Caco-2 (cell line): ENCODE results near the gene TMEM259. TPM values are rescaled to one million over a fixed set of nuclear protein-coding genes. Genes with fewer than 3 reads are reported as not detected.

Experiments used
- BruUV-seq: library from RNA; stranded (reverse); fragments of 400-500 nt; replicated peaks from 2 replicates; lab custom pipeline; 2021; lab: Mats Ljungman, UMichigan
- CTCF ChIA-PET: fragments of 300-600 bp; sonication (Branson Sonifier 250); formaldehyde crosslinking; loops from one replicate; lab custom pipeline; 2022; ENCODE audit warnings: antibody characterized with exemption; lab: Charles Lee
- POLR2A ChIA-PET: fragments of 300-600 bp; sonication (Branson Sonifier 250); formaldehyde crosslinking; loops from one replicate; lab custom pipeline; 2022; ENCODE audit warnings: antibody characterized with exemption; lab: Charles Lee
- DNase-seq, 2 experiments: peaks; one replicate each; pipeline versions ENCODE4 v3.0.0 to v3.0.0-alpha.2; 2020 to 2022
- H3K27me3 ChIP-seq: replicated peaks from 2 replicates; pipeline ENCODE4 v1.6.0; 2011; ENCODE audit warnings: low read length; ENCODE audit not compliant: control insufficient read depth, insufficient read depth
- H3K36me3 ChIP-seq: 2 replicates; pipeline ENCODE4 v1.5.1; 2011; ENCODE audit warnings: low read length; ENCODE audit not compliant: control insufficient read depth, insufficient read depth
- H3K4me1 ChIP-seq: fragments of 250-450 bp; sonication (Bioruptor Pico); 2 replicates; pipeline ENCODE4 v1.5.1; 2020; ENCODE audit warnings: mild to moderate bottlenecking
- H3K4me3 ChIP-seq: 2 replicates; pipeline ENCODE4 v1.5.1; 2011; ENCODE audit warnings: low read depth, mild to moderate bottlenecking, control low read depth, low read length
- H3K9me3 ChIP-seq: fragments of 250-450 bp; sonication (Bioruptor Pico); 2 replicates; pipeline ENCODE4 v1.5.1; 2020; ENCODE audit warnings: mild to moderate bottlenecking, moderate library complexity
- H3K27ac Mint-ChIP-seq: one replicate; pipeline ENCODE4 v1.8.0; 2022; ENCODE audit warnings: mixed read lengths; ENCODE audit not compliant: unreplicated experiment
- H3K27me3 Mint-ChIP-seq: one replicate; pipeline ENCODE4 v1.8.0; 2022; ENCODE audit warnings: mixed read lengths; ENCODE audit not compliant: insufficient read depth, unreplicated experiment
- H3K36me3 Mint-ChIP-seq: one replicate; pipeline ENCODE4 v1.8.0; 2022; ENCODE audit warnings: mild to moderate bottlenecking, mixed read lengths; ENCODE audit not compliant: insufficient read depth, unreplicated experiment
- H3K4me1 Mint-ChIP-seq: one replicate; pipeline ENCODE4 v1.8.0; 2022; ENCODE audit warnings: low read depth, mixed read lengths; ENCODE audit not compliant: unreplicated experiment
- H3K4me3 Mint-ChIP-seq: one replicate; pipeline ENCODE4 v1.8.0; 2022; ENCODE audit warnings: mild to moderate bottlenecking, moderate library complexity, mixed read lengths; ENCODE audit not compliant: unreplicated experiment
- H3K9me3 Mint-ChIP-seq: one replicate; pipeline ENCODE4 v1.8.0; 2022; ENCODE audit warnings: mixed read lengths; ENCODE audit not compliant: unreplicated experiment
- intact Hi-C: fragments of 100-400 bp; cut with micrococcal nuclease; formaldehyde crosslinking; loops from one replicate; pipeline ENCODE4 v1.10.0; 2022; ENCODE audit not compliant: unreplicated experiment
- total RNA-seq: library from RNA; stranded (reverse); gene quantifications from 2 replicates; pipeline ENCODE4 v1.2.3, GENCODE V29; 2022
- TF ChIP-seq, protein P1 (sequence below), 2 experiments: fragments of 200-600 bp in 1 of 2; IDR thresholded peaks; 1 replicate in 1 of 2; 2 replicates in 1 of 2; pipeline versions ENCODE4 v1.5.1 to v1.8.0; 2011 to 2022; ENCODE audit warnings: antibody characterized with exemption in 1 of 2, control low read depth in 1 of 2, inconsistent platforms in 1 of 2, low read depth in 1 of 2, low read length in 1 of 2, mild to moderate bottlenecking in 1 of 2, moderate library complexity in 1 of 2; ENCODE audit not compliant: insufficient read depth in 1 of 2, severe bottlenecking in 1 of 2, unreplicated experiment in 1 of 2

Gene TMEM259
- total RNA-seq, 1 experiment from 2014 or later: 148 TPM

DNA sequence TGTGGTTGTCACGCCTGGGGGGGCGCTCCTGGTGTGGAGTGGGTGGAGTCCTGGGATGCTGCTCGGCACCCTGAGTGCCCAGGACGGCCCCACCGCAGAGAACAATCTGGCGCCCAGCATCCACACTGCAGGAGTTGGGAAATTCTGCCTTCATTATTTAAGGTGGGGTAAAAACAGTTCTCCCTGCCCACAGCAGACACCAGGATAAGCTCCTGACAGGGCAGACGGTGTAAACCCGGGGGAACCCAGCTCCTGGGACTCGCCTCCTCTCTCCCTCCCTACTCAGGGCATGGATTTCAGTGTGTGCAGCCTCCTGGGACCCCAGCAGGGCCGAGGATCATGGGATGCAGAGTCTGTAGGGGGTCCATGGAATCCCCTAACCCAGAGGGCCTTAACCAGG, 44.4 kb downstream of the TMEM259 start:
- Mint-ChIP-seq H3K27me3 (no peaks in the 10 kb centered on the region), H3K36me3 (peaks cover 82% of the 10 kb centered on the region), H3K9me3 (no peaks in the 10 kb centered on the region), H3K27ac (no peak overlapping the region), H3K4me3 (no peak overlapping the region), H3K4me1 (peaks cover 8% of the 10 kb centered on the region)
- H3K36me3 ChIP-seq: no peaks in the 10 kb centered on the region; the same call in 1 of the 2 replicates
- ChIA-PET POLR2A (interaction anchor here (0.5 kb wide), 1 partner anchor 21 kb away, joined by 5 read pairs; no protein-coding TSS in a partner anchor), CTCF (no interaction called here)
- BruUV-seq: no TSS peak
- peaks cover 20% of the 10 kb centered on the region for H3K4me1 ChIP-seq
- no peaks in the 10 kb centered on the region for H3K27me3 ChIP-seq
- H3K9me3 ChIP-seq: no peaks in the 10 kb centered on the region
- intact Hi-C loops: no loop called here
- TF ChIP-seq, protein P1, sequence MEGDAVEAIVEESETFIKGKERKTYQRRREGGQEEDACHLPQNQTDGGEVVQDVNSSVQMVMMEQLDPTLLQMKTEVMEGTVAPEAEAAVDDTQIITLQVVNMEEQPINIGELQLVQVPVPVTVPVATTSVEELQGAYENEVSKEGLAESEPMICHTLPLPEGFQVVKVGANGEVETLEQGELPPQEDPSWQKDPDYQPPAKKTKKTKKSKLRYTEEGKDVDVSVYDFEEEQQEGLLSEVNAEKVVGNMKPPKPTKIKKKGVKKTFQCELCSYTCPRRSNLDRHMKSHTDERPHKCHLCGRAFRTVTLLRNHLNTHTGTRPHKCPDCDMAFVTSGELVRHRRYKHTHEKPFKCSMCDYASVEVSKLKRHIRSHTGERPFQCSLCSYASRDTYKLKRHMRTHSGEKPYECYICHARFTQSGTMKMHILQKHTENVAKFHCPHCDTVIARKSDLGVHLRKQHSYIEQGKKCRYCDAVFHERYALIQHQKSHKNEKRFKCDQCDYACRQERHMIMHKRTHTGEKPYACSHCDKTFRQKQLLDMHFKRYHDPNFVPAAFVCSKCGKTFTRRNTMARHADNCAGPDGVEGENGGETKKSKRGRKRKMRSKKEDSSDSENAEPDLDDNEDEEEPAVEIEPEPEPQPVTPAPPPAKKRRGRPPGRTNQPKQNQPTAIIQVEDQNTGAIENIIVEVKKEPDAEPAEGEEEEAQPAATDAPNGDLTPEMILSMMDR (IDR thresholded peaks at IDR 0.05; ENCODE audit: insufficient read depth in 1 of 2, low read depth in 1 of 2, low read length in 1 of 2, severe bottlenecking in 1 of 2, unreplicated experiment in 1 of 2): no peak
- peak in 1 of 2 experiments; percentile 36 for DNase-seq
- no peak overlapping the region for H3K4me3 ChIP-seq

DNA sequence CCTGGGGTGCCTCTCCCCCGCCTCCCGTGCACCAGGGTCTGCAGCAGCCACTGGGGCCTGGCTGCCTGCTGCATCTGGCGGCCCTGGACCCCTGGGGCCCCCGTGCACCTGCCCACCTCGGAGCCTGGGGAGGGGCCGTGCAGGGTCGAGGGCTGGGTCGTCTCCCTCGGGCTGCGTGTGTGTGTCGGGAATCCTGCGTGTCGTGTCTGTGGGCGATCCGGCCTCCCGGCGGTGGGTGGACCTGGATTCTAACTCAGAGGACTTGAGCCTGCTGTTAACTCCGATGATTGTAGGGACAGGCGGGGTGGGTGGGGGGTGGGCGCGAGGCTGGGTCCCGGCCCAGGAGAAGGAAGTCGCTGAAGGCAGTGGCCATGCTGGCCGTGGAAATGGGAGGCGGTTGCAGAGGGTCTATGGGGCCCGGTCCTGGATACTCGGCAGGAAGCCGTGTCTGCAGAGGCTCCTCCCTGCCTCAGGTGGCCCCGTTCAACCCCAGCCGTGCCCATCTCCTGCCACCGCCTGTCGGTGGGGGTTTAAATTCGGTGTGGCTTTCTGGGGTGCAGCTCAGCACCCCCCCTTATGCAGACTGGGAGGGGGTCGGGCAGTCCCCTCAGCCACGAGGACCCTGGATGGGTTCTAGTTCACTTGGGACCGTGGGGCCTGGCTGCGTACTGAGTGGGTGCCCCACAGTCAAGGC, 46.2 kb downstream of the TMEM259 start:
- Mint-ChIP-seq H3K27me3 (no peaks in the 10 kb centered on the region), H3K4me1 (no peaks in the 10 kb centered on the region), H3K4me3 (no peak overlapping the region), H3K36me3 (peaks cover 87% of the 10 kb centered on the region), H3K27ac (peak overlapping the region; percentile 42), H3K9me3 (no peaks in the 10 kb centered on the region)
- BruUV-seq: no TSS peak
- Histone ChIP-seq H3K4me1 (peaks cover 6% of the 10 kb centered on the region), H3K27me3 (no peaks in the 10 kb centered on the region), H3K4me3 (no peak overlapping the region), H3K9me3 (no peaks in the 10 kb centered on the region), H3K36me3 (peaks cover 3% of the 10 kb centered on the region)
- TF ChIP-seq, protein P1 (IDR thresholded peaks at IDR 0.05; ENCODE audit: insufficient read depth in 1 of 2, low read depth in 1 of 2, low read length in 1 of 2, severe bottlenecking in 1 of 2, unreplicated experiment in 1 of 2): no peak
- POLR2A ChIA-PET: no interaction called here
- DNase-seq: no peak
- intact Hi-C loops: no loop called here
- CTCF ChIA-PET: no interaction called here

DNA sequence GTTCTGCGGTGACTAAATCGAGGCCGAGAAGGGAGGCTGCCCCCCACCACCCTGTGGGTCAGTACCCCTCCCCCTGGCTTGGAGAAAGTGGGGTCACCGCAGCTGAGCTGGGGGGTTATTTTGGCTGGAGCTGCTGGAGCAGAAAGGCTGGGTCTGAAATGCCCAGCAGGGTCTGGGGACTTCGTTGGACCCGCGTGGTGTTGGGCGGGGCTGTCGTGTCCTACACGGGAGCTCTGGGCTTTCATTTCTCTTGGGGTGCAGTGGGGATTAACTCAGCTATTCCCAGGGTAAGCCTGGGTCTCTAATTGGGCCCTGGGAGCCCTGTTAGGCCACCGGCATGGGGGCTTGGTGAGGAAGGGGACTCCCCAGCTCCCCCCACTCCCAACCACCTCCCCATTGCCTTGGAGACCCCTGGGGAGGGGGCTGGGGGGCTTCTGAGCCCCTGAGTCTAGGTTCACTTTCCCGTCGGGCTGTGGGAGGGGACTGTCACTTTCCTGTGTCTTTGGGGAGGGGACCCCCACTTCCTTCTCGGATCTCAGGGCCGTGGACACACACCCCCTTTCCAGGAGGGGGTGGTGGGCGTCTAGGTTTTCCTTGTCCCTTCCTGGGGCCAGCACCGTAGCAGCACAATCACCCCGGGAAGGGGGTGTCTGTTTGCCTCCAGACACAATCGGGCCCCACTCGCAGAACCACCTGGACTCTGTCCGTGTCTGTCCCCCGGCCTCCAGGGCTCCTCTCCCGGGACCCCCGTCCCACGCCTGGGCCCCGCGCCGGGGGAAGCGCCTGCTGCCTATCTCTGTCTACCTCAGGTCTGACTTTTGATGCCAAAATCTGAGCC, 47.0 kb downstream of the TMEM259 start:
- TF ChIP-seq, protein P1 (IDR thresholded peaks at IDR 0.05; ENCODE audit: insufficient read depth in 1 of 2, low read depth in 1 of 2, low read length in 1 of 2, severe bottlenecking in 1 of 2, unreplicated experiment in 1 of 2): no peak
- ChIA-PET POLR2A (no interaction called here), CTCF (no interaction called here)
- Histone ChIP-seq H3K9me3 (no peaks in the 10 kb centered on the region), H3K36me3 (peaks cover 3% of the 10 kb centered on the region), H3K27me3 (no peaks in the 10 kb centered on the region), H3K4me1 (no peaks in the 10 kb centered on the region; the same call in 1 of the 2 replicates), H3K4me3 (no peak overlapping the region)
- H3K27me3 Mint-ChIP-seq: no peaks in the 10 kb centered on the region
- H3K4me3 Mint-ChIP-seq: no peak overlapping the region
- peaks cover 94% of the 10 kb centered on the region for H3K36me3 Mint-ChIP-seq
- no TSS peak for BruUV-seq
- intact Hi-C loops: no loop called here
- DNase-seq: no peak
- no peak overlapping the region for H3K27ac Mint-ChIP-seq
- no peaks in the 10 kb centered on the region for H3K9me3 Mint-ChIP-seq
- H3K4me1 Mint-ChIP-seq: no peaks in the 10 kb centered on the region
